ENCODE results near the gene WDR33. TPM values are rescaled to one million over a fixed set of nuclear protein-coding genes. Genes with fewer than 3 reads are reported as not detected.

Gene WDR33
- total and polyA plus RNA-seq, 2 donors (not counting 3 experiments of a cell fraction or from before 2014, with no cell fraction given), result 16.4 to 52.5 TPM

- Histone ChIP-seq H3K27ac (ENCODE audit: insufficient read depth, low read depth, low read length) (no peak overlapping the region), H3K79me2 (ENCODE audit: control insufficient read depth, insufficient read depth, low read length) (no peaks in the 10 kb centered on the region), H3K9me1 (replicated peaks; ENCODE audit: control insufficient read depth, extremely low read depth, insufficient read depth, low read length) (no peaks in the 10 kb centered on the region), H3K36me3 (ENCODE audit: control insufficient read depth in 2 of 2, extremely low read depth in 1 of 2, insufficient read depth in 2 of 2, low read length in 2 of 2) (no peaks in the 10 kb centered on the region), H3K27me3 (ENCODE audit: control insufficient read depth in 2 of 2, insufficient read depth in 2 of 2, low read length in 2 of 2) (no peaks in the 10 kb centered on the region), H3K4me3 (replicated peaks in 1 of 3; ENCODE audit: insufficient read depth in 1 of 3, low read depth in 1 of 3, low read length in 3 of 3) (no peak overlapping the region), H3K9ac (replicated peaks; ENCODE audit: extremely low read depth, insufficient read depth, low read length) (no peak overlapping the region), H3K4me2 (ENCODE audit: insufficient read depth, low read length) (no peak overlapping the region), H2AFZ (ENCODE audit: low read depth, low read length) (no peak overlapping the region), H3K9me3 (replicated peaks; ENCODE audit: control insufficient read depth, insufficient read depth, low read length) (no peaks in the 10 kb centered on the region), H3K4me1 (ENCODE audit: control insufficient read depth, extremely low read depth, insufficient read depth, low read length) (peaks cover 12% of the 10 kb centered on the region), H4K20me1 (replicated peaks; ENCODE audit: control insufficient read depth, extremely low read depth, insufficient read depth, low read length) (no peaks in the 10 kb centered on the region)
- DNase-seq (ENCODE audit: low read depth, low spot score) (no peak), FAIRE-seq (no peak)
- BruUV-seq (replicated peaks), result no TSS peak
- CTCF ChIA-PET, result interaction anchor here (1.1 to 2.5 kb wide), 2 partner anchors 35 to 94 kb away, joined by 3 to 11 read pairs; no protein-coding TSS in a partner anchor
- POLR2A ChIA-PET, result no interaction called here
- dilution Hi-C loops (cut with MboI; ENCODE audit: extremely low pct_ligation_motif_present, low sequenced_read_pairs) (no loop called here), intact Hi-C loops (cut with micrococcal nuclease) (no loop called here)
- TF ChIP-seq MYC (IDR thresholded peaks at IDR 0.05; ENCODE audit: low read depth, low read length), result no peak
- TF ChIP-seq FOS (IDR thresholded peaks at IDR 0.05; ENCODE audit: borderline replicate concordance, insufficient read depth, low read length), result no peak
- no peak for TF ChIP-seq GATA2 (IDR thresholded peaks at IDR 0.05; ENCODE audit: insufficient read depth, insufficient read length, low read depth, low read length)
- no peak for TF ChIP-seq POLR2AphosphoS5 (IDR thresholded peaks at IDR 0.05; ENCODE audit: insufficient read depth, low read depth, low read length)
- TF ChIP-seq EZH2 (IDR thresholded peaks at IDR 0.05; ENCODE audit: borderline replicate concordance, low read depth, low read length, severe bottlenecking), result no peak
- TF ChIP-seq MAX (IDR thresholded peaks at IDR 0.05; ENCODE audit: insufficient read depth, insufficient read length), result no peak
- TF ChIP-seq POLR2A (IDR thresholded peaks at IDR 0.05; ENCODE audit: low read depth, low read length), result no peak
- TF ChIP-seq JUN (IDR thresholded peaks at IDR 0.05; ENCODE audit: borderline replicate concordance, insufficient read depth, insufficient read length, low read depth), result no peak
- TF ChIP-seq CTCF (IDR thresholded peaks at IDR 0.05; ENCODE audit: extremely low read depth in 1 of 2, insufficient read depth in 1 of 2, low read depth in 1 of 2, low read length in 2 of 2), result no peak
Measured at GRCh38 chr2:127685410-127686080, 125.4 kb downstream of the WDR33 start.

All from endothelial cell of umbilical vein (primary cell).